GM18517 (cell line): ENCODE results near the gene ZNF442.
"Not testable (repeated sequence)": the region's sequence is repeated elsewhere in the genome, so short reads cannot be mapped to it uniquely, and the experiment has no call there.

ENCODE experiments used
- ATAC-seq: cut with Tn5 transposase; IDR thresholded peaks from one replicate; pipeline ENCODE4 v1.9.1; 2021; ENCODE audit warnings: mild to moderate bottlenecking, moderate library complexity; ENCODE audit not compliant: unreplicated experiment

Gene ZNF442

GRCh38 chr19:12365236-12366162, at the start of gene ZNF442:
ZNF442 (minus strand) TSS chr19:12365683; CDS start chr19:12363631, 2,052 bp downstream.
- peak; percentile 86 for ATAC-seq

DNA sequence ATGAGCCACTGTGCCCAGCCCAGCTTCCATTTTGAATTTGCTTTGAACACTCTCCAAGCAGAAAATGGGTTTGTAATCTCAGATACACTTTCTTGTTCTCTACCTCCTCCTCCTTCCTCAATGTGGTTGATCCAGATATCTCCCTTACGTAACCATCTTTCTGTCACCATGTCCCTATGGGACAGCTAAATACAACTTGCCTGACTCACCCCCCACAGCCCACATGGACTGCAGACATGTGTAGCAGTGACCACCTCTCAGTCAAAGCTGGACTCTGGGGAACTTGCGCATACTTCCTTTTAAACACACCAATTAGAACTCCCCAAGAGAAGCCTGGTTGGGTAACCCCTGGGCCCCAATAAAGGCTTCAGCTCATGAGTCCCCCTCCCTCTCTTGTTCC, 46.4 kb upstream of the ZNF442 start:
- no peak for ATAC-seq

DNA sequence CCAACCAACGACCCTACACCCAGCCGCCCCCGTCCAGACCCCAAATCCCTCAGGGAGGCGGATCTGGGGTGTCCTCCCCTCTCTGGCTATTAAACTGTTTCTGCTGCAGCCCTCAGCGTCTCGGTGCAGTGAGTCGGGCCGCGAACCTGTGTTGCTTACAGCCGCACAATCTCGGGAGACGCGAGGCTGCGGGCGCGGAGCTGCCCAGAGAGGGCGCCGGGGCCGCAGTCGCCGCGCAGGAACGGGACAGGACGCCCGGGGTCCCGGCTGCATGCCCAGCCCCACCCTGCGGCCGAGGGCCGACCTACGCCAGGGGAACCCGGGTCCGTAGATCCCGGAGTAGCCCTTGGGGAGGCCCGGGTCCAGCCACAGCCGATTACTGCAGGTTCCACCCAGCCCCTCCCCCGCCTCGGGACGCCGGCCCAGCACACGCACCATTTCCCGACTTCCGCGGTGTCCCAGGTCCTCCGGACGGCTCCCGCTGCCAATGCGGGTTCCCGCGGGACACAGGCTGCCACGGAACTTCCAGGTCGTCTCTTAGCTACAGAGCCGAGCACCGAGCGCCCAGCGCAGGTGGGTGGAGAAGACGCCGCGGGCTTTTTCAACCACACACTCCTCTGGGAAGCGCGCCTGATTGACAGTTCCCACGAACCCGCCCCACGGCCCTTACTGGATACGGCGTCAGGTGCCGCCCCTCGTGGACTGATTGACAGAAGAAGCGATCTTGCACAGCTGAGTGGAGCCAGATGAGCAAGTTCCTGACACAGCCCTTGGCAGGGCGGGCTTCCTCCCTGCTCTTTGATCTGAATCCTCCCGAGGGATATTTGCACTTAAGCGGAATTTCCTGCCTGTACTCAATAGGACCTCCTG, 35.4 kb upstream of the ZNF442 start, which contains the start of gene ZNF799:
Gene ZNF799, minus strand, starts transcription at position 639 of the 870 bp plus-strand sequence. Its CDS starts 201 bp downstream, at position 438.
- peak; percentile 89 for ATAC-seq

GRCh38 chr19:12399901-12400632, 34.6 kb upstream of the ZNF442 start:
- ATAC-seq, result peak; percentile 41

- not testable (repeated sequence) for ATAC-seq
Observed at GRCh38 chr19:12391148-12391547, 25.7 kb upstream of the ZNF442 start.

DNA sequence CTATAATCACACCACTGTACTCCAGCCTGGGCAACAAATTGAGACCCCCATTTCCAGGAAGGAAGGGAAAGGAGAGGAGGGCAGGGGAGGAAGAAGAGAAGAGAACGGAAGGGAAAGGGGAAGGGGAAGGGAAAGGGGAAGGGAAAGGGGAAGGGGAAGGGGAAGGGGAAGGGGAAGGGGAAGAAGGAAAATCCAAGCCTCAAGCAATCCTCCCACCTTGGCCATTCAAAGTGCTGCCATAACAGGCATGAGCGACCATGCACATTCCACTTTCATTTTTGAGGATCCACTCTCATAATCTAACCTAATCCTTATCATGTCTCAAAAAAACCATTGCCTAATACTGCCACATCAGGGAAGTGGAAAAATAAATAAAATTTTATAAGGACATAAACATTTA, 20.9 kb upstream of the ZNF442 start:
- ATAC-seq, result not testable (repeated sequence)

- ATAC-seq, result no peak
Observed at GRCh38 chr19:12380444-12380737, 14.9 kb upstream of the ZNF442 start.

DNA sequence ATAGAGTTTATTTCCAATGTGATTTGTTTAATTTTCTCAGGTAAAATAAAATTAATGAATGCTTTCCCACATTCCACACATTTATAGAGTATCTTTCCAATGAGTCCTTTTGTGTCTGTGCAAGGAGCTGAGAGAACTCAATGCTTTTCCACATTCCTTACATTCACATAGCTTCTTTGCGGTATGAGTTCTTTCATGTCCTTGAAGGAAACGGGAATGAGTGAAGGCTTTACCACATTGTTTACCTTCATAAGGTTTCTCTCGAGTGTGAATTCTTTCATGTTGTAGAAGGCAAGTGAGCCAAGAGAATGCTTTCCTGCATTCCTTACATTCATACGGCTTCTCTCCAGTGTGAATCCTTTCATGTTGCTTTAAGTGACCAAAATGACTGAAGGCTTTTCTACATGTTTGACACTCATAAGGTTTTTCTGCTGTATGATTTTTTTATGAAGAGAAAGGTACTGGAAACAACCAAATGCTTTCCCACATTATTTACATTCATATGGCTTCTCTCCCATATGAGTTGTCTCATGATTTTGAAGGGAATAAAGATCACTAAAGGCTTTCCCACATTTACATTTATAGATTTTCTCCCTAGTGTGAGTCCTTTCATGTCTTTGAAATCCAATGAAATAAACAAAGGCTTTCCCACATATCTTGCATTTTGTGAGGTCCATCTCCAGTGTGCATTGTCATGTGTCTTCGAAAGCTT, 14.4 kb upstream of the ZNF442 start:
- ATAC-seq, result no peak

DNA sequence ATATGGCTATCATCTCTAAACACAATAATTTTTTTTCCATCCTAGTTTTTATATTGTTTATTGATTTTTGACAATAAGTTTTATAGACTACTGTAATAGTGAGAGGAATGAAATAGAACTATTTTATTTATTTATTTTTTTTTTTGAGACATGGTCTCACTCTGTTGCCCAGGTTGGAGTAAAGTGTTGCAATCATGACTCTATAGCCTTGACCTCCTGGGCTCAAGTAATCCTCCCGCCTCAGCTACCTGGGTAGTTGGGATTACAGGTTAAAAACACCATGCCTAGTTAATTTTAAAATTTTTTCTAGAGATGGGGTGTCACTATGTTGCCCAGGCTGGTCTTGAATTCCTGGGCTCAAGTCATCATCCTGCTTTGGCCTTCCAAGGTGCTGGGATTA, 8.5 kb upstream of the ZNF442 start:
- no peak for ATAC-seq

DNA sequence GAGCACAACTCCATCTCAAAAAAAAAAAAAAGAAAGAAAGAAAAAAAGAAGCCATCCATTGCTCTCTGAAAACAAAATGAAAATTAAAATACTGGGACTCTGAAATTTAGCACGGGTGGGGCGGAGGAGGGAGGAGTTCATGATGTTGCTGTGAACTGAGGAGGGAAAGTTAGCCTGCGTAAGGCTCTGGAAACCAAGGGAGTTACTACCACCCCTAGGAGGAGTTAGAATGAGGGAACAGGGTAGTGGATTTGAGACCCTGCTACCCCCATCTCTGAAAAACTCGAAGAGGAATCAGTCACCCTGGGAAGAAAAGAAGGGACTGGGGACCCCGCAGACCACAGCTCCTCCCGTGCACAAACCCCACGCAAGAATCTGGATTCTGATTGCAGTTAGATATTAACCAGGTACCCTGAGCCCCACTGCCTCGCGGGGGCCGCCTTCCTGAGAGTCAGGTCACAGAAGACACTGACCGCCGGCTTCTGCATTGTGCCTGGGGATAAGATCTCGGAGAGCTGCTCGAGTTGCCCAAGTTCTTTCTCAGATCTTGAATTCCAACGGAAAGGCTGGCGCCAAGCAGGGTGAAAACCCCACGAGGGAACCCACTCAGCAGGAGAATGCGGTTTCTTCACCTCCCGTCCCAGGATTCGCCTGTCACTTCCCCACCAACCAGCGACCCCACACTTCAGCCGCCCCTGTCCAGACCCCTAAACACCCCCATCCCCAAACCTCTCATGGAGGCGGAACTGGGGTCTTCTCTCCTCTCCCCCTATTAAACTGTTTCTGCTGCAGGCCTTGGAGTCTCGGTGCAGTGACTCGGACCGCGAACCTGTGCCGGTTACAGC, 870 bp downstream of the ZNF442 start:
- no peak for ATAC-seq

DNA sequence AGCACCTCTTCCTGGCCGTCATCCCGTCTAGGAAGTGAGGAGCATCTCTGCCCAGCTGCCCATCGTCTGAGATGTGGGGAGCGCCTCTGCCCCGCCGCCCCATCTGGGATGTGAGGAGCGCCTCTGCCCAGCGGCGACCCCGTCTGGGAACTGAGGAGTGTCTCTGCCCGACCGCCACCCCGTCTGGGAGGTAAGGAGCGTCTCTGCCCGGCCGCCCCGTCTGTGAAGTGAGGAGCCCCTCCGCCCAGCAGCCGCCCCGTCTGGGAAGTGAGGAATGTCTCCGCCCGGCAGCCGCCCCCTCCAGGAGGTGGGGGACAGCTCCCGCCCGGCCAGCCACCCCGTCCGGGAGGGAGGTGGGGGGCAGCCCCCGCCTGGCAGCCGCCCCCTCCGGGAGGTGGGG, 3.2 kb downstream of the ZNF442 start:
- ATAC-seq, result not testable (repeated sequence)

- no peak for ATAC-seq
Observed at GRCh38 chr19:12353375-12353774, 12.1 kb downstream of the ZNF442 start.

- no peak for ATAC-seq
Observed at GRCh38 chr19:12350890-12351197, 14.6 kb downstream of the ZNF442 start.

- ATAC-seq, result no peak
Observed at GRCh38 chr19:12350185-12350889, 15.1 kb downstream of the ZNF442 start.

GRCh38 chr19:12346896-12347295, 18.6 kb downstream of the ZNF442 start:
- ATAC-seq, result no peak

GRCh38 chr19:12345197-12345596, 20.3 kb downstream of the ZNF442 start:
- ATAC-seq, result no peak

DNA sequence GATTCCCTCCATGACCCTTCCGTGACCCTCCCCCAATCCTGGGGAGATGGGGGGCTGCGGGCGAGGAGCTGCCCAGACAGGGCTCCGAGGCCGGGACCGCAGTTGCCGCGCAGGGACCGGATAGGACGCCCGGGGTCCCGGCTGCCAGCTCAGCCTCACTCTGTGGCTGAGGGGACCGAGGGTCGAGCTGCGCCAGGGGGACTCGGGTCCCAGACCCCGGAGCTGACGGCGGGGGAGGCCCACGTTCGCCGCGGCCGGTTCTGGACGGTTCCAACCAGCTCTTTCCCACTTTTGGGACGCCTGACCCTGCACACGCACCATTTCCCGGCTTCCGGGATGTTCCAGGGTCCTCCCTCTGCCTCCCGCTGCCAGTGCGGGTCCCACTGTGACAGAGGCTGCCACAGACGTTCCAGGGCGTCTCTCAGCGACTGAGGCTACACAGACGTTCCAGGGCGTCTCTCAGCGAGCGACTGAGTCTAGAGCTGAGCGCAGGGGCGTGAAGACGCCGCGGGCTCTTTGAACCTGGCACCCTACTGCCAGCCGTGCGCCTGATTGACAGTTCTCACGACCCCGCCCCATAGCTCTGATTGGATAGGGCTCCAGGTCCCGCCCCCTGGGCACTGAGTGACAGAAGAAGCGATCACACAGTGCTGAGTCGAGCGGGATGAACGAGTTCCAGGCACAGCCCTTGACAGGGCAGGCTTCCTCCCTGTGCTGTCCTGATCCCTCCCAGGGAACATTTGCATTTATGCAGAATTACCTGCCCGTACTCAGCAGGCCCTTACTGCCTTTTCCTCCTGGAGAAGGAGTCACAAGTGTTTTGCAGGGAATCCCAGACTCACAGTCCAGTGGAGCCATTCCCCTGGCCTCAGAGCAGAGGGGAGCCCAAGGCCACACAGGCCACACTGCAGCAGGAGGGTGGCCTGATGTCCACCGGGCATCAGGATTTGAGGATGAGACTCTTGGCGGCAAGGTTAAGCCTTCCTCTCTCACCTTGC, 32.0 kb downstream of the ZNF442 start, which contains the start of gene ZNF563:
Gene ZNF563, minus strand, starts transcription at position 472 of the 998 bp plus-strand sequence. Its CDS starts 151 bp downstream, at position 321.
- ATAC-seq, result peak; percentile 86
